Activated CD8-positive, alpha-beta memory T cell treated with anti-CD3 and anti-CD28 coated beads for 36 hours (primary cell): Measurements from ENCODE around the gene LTBP1. TPM values are rescaled to one million over a fixed set of nuclear protein-coding genes. Genes with fewer than 3 reads are reported as not detected.
"Not testable (repeated sequence)": the region's sequence is repeated elsewhere in the genome, so short reads cannot be mapped to it uniquely, and the experiment has no call there.

Experiments
- CTCF ChIA-PET: fragments of 350-600 bp; sonication (Branson Sonifier 250); formaldehyde crosslinking; loops from one replicate; lab custom pipeline; 2021; ENCODE audit warnings: antibody characterized with exemption; lab: Charles Lee
- POLR2A ChIA-PET: fragments of 350-600 bp; sonication (Branson Sonifier 250); formaldehyde crosslinking; loops from one replicate; lab custom pipeline; 2021; ENCODE audit warnings: antibody characterized with exemption; lab: Charles Lee
- total RNA-seq, 2 experiments: library from RNA; stranded (reverse); gene quantifications; one replicate each; pipeline ENCODE4 v1.2.3, GENCODE V29; 2021

LTBP1 gene
- total RNA-seq, 2 experiments from 2014 or later = 0.11 to 0.15 TPM

DNA sequence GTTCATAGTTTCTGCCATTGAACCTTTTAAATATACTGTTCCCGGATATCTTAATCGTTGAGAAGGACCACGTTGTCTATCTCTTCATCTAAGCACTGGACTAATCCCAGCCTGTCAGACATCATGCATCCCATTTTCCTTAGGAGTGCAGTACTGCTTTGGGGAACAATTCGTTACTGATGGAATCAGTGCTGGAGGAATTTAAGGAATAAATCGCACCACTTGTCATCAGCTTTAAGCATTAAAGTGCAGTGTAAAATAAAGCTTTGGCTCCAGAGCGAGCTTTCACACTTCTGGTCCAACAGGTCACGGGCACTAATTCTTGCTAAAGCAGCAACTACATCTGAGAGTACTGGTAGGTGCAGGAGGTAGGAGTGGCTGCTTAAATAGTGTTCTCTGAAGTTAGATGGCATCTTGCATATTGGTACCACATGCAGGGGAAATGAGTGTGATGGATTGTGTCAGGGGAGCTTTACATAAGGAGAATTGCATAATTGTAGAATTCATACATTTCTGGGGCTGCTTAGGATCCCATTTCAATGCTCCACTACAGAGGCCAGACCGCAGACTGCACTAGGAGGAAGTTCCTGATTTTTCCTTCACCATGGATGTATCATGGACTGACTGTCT, 424.0 kb downstream of the LTBP1 start:
- CTCF ChIA-PET = no interaction called here
- POLR2A ChIA-PET = no interaction called here

DNA sequence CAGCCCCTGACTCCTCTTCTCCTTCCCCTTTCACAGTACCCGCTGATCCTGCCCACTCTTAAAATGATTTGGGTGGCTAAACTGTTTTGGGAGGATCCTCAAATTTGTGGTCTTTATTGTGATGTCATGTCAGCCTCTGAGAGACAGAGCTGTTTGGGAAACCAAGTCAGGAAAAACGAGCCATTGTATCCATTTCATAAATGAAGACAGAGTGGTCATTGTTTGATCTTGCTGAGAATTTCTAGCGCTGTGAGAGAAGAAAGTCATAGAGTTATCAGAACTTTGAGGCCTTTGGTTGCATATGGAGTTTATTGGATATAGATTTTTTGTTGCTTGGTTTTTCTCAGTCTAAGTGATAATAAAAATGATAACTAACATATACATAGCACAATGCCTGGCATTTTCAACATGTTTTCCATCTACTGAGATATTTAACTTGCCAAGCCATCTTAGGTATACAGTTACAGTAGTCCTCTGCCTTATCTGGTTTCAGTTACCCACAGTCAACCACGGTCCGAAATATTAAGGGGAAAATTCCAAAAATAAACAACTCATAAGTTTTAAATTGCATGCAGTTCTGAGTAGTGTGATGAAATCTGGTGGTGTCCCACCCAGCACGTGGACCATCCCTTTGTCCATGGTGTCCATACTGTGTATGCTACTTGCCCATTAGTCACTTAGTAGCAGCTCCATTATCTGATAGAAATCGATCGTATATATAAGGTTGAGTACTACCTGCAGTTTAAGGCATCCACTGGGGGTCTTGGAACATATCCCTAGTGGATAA, 424.7 kb downstream of the LTBP1 start:
- ChIA-PET POLR2A (no interaction called here), CTCF (interaction anchor here (0.5 to 1.2 kb wide), 2 partner anchors 77 to 107 kb away, joined by 3 to 5 read pairs; no protein-coding TSS in a partner anchor)

DNA sequence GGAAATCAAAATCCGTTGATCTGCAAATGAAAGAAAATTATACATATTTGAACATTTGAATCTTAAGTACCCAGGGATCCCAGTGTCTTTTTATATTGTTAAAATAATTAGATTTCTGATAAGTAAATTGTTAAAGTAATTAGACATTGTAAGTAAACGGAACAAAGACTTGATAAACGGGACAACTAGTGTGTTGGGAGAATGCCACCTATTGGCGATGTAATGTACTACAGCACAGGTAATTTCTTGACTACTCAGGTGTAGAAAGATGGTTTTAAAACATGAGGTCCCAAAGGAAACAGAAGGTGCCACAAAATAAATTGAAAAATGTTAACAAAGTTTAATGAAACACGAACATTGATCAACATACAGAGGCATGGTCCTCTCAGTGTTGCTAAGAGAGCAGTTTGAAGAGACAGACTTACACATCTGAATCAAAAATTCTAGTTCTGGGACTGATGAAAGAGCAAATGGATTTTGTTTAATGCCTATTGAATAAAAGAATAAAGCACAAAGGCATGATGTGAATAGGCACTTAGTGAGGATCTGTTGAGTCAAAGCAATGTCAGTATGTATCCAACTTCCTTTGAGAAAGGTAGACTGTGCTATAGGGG, 426.3 kb downstream of the LTBP1 start:
- POLR2A ChIA-PET = no interaction called here
- CTCF ChIA-PET = interaction anchor here (1.0 kb wide), 1 partner anchor 601 kb away, joined by 4 read pairs; no protein-coding TSS in a partner anchor

DNA sequence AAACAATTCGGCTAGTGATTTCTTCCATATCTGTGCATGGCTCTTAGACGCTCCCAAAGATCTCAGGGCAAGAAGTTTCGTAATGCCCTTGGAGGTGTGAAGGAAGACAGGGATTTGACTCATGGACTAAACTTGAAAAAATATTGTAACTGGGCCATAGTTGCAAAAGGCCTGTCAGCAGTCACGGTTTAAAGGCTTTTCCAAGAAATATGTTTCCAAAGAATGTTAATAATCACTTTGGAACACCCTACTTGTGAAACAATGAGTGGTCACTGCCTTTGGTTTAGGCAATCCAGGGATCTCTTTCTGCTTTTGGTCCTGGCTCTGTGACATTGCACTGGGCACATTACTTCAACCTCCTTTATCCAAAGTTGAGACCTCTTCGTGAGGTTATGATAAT, 427.2 kb downstream of the LTBP1 start:
- ChIA-PET CTCF (no interaction called here), POLR2A (no interaction called here)

DNA sequence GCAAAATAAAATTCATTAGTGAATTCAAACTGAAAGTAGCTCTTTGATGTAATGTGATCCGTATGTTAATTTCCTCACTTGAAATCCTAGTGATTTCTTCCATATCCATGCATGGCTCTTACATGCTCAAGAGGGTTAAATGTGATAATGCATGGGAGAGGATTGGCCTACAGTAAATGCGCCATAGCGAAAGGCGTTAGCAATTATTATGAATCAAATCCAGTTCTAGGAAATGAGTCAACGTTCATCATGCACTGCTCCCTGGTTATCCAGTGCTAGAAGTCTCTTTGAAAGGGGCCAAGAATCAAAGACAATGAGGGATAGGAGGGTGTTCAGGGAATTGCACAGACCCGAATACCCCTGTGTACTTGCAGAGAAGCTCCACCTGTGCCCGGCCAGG, 428.3 kb downstream of the LTBP1 start:
- CTCF ChIA-PET = no interaction called here
- POLR2A ChIA-PET = no interaction called here

DNA sequence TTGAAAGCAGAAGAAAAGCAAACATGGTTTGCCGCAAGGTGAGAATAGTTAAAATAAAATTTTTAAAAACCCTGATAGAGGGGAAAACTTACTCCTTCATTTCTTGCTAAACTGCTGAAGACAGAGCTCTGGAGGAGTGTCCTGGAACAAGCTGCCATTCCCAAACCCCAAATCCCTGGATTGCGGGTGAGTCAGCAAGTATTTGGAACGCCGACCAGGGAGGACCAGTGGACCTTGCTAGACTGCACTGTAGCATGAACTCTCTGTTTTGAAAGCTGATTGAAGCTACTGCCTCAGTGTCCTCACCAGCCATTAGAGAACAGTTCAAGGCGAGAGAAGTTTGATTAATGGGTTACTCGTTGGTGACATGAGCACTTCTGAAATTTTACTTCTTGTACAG, 430.3 kb downstream of the LTBP1 start:
- ChIA-PET CTCF (no interaction called here), POLR2A (no interaction called here)

DNA sequence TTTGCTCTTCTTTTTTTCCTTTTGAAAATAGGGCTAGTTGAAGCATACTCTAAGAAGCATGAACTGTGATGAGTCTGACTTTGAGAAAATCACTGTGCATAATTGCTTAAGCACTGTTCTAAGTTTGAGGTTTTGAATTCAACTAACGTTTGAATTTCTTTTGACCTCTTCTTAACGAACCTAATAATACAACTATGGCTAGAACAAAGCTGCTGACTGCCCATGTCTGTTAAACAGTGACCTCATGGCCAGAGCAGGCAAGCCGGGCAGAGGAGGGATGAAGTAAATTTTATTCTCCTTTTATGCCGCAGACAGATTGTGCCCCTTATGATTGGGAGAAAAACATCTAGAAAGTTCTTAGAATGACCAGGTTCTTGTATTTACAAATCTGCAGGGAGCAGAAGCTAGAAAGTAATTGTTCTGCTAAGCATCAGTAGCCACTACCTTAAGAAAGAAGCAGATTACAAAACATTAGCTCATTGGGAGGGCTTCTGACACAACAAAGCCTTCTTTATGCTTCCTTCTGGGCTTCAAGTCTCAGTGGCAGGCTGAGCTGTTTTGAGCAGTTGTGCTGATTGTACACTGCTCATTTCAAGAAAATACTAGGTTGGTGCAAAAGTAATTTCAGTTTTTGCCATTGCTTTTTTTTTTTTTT, 431.9 kb downstream of the LTBP1 start:
- CTCF ChIA-PET = no interaction called here

DNA sequence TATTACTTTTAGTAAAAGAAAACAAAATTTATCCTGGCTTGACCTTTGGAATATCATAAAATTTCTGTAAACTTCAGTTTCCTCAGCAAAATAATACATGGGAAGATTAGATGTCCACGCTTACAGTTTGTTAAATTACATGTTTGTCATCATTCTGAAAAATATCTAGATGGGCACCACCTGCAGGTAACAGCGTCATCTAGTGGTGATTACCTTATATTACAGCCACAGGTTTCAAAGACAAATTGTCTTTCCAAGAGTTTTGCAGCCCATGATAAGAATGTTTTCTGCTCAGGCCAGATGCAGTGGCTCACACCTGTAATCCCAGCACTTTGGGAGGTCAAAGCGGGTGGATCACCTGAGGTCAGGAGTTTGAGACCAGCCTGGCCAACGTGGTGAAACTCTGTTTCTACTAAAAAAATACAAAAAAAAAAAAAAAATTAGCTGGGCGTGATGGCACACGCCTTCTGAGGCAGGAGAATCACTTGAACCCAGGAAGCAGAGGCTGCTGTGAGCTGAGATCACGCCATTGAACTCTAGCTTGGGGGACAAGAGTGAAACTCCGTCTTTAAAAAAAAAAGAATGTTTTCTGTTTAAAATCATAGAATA, 433.4 kb downstream of the LTBP1 start:
- CTCF ChIA-PET = interaction anchor here (0.6 to 0.9 kb wide), 3 partner anchors 10 to 219 kb away, joined by 3 read pairs; partner anchors contain the start of gene FAM98A
- POLR2A ChIA-PET = no interaction called here

More for the DNA sequence above, 431.9 kb downstream of the LTBP1 start:
- POLR2A ChIA-PET = interaction anchor here (0.7 kb wide), 1 partner anchor 468 kb away, joined by 3 read pairs; no protein-coding TSS in a partner anchor

DNA sequence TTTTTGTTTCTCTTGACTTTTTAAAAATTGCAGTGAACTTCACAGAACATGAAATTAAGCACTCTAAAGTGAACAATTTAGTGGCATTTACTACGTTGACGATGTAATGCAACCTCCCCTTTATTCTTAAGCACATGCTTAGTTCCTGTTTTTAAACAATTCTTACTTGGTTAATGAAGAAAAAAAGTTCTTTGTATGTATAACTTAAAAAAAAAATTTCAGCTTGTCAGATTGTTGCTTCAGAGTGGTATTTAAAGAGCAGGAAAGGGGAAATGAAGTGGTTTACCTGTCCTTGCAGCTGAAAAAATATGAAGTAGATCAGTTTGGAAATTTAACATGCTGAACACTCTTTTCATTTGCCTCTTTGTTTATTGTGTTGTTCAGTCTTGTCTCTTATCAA, 434.0 kb downstream of the LTBP1 start:
- POLR2A ChIA-PET = no interaction called here
- CTCF ChIA-PET = interaction anchor here (0.6 kb wide), 1 partner anchor 84 kb away, joined by 3 read pairs; no protein-coding TSS in a partner anchor

DNA sequence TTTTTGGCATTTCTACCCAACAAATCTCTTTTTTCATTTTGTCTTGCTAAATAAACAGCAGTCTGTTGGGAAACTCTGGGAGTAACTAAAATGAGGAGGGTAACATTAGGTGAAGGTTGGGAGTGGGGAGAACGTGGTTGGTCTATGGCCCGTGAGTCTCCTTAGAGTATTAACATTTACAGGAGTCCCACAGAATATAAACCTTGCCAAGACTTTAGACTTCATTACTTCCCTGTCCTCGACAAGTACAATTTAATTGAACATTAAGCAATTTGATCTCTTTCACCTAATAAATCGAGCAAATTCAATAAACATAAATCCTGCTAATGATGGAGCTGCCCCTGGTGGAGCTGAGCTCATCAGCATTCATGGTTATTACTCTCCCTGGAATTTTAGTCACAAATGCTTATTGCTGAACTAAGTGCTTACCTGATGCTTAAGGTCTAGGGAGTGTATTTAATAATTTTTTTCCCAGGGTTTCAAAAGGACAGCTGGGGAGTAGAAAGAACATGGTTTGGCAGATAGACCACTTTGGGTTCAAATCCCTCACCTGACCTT, 434.6 kb downstream of the LTBP1 start:
- ChIA-PET POLR2A (no interaction called here), CTCF (no interaction called here)

DNA sequence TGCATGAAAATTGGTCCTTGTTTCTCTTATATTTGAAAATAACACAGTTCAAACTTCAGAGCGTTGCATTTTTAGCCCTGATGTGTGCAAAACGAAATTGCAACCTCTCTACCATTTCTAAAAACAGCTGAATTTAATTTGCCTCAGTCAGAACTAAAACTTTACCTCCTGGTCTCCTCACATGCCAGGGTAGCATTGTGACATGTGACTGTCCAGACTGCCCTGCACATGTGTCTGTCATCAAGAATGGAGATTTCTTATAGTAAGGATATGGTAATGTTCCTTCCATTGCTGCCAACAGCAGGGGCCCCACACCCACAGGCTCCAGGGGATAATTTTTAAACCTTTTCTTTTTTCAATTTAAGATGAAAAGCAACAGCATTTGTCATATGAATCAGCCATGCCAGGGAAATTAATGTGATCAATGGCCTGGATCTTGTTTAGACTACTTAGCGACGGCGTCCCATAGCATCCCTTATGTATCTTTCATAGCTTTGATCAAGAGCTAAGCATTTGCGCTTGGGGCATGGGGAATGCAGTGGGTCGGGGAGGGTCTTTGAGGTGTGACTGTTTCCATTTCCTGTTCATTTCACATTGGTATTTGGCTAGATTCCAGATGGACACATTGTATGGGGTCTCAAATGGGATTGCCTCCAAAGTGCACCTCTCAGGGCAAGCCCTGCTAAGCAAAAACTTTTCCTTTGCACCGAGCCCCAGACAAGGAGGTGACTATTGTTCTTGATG, 437.3 kb downstream of the LTBP1 start:
- CTCF ChIA-PET = no interaction called here
- POLR2A ChIA-PET = no interaction called here

DNA sequence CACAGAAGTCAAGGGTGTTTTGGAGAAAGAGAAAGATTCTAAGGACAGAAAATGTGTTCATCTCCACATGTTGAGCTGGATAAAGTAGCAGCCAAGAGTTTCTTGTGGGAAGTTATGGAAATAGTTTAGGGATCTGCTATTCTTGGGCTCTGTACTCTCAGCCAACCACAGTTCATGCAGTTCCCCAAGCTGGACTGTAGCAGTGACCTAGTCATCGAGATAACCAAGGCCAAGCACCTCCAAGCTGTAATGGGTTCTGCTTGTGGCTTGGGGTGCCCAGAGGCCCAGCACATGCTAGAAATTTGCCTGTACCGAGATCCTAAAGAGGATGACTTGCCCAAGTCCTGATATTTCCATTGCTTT, 437.8 kb downstream of the LTBP1 start:
- POLR2A ChIA-PET = no interaction called here
- CTCF ChIA-PET = no interaction called here

DNA sequence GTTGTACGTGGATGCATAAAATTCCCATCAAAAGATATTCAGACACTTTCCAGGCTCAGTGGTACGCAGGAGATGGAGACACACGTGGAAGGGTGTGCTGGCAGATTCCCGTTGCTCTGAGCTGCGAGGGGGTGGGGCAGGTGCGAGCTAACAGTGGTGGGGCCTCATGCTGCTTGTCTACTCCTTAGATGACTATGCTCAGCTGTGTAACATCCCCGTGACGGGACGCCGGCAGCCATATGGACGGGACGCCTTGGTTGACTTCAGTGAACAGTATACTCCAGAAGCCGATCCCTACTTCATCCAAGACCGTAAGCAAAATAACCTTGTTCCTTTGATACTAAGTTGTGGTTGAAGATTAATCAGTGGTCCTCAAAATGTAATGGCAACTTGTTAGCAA, 442.2 kb downstream of the LTBP1 start:
- POLR2A ChIA-PET = no interaction called here

DNA sequence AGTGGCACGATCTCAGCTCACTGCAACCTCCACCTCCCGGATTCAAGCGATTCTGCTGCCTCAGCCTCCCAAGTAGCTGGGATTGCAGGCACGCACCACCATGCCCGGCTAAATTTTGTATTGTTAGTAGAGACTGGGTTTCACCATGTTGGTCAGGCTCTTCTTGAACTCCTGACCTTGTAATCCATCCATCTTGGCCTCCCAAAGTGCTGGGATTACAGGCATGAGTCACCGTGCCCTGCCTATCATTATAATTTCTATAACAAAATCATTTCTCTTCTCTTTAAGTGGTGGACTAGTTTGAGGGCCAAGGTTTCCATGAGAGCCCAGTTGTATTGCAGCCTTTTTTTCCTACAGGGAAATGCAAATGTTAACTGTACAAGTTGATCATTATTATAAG, 442.9 kb downstream of the LTBP1 start:
- CTCF ChIA-PET = interaction anchor here (0.9 kb wide), 1 partner anchor 10 kb away, joined by 3 read pairs; no protein-coding TSS in a partner anchor

More for the DNA sequence above, 442.2 kb downstream of the LTBP1 start:
- CTCF ChIA-PET = no interaction called here

DNA sequence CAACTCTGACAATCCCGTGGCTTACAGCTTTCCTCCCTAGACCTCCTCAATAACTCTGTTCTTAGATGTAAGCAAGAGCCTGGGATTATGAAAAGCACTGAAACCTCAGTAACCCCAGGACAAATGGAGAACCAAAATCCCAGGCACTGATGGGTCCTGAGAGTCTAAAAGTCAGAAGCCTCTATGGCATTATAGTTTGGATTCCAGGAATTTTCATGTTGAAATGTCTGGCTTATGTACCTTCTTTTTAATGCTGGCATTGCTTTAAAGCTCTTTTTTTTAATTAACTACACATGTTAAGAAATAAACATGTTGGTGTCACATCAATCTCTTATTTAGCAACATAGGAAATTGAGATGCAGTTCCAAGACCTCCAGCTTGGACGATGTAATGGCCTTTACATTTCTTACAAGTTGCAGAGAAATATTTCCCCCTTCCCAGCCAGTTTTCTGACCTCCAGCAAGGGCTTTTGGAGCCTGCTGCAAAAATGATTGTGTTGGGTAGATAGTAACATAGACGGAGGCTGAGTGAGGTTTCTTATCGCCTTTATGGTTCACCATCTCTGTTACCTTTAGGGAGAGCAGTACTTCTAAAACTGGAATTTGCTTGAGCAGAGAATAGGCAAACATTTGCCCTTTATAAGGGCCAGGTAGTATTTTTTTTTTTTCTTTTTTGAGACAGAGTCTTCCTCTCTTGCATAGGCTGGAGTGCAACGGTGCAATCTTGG, 444.9 kb downstream of the LTBP1 start:
- ChIA-PET POLR2A (no interaction called here), CTCF (no interaction called here)

More for the DNA sequence above, 442.9 kb downstream of the LTBP1 start:
- POLR2A ChIA-PET = not testable (repeated sequence)

DNA sequence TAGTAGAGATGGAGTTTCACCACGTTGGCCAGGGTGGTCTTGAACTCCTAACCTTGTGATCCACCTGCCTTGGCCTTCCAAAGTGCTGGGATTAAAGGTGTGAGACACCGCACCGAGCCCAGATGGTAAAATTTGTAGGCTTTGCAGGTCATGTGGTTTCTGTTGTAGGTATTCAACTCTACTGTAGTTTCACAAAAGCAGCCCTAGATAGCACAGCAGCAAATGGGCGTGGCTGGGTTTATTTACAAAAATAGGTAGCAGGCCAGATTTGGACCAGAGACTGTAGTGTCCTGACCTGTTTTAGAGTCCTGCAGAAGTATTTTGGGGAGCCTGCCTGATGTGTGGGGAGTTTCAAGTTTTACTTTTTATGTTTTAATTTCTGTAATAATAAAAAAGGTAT, 445.6 kb downstream of the LTBP1 start:
- CTCF ChIA-PET = no interaction called here
- POLR2A ChIA-PET = no interaction called here

DNA sequence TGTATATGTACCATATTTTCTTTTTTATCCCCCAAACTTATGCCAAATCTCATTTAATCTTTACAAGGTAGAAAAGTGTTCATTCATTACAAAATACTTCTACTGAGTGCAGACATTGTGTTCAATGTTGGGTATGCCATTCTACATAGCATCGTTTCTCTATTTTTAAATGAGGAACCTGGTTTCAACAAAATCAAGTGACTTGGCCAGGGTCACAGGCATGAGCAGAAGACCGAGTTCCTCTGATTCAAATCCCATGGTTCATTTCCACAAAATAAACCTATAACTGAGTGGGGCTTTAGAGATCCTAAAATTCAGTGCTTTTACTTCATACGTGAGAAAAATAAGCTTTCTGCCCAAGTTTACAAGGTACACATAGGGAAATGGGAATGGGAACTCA, 448.3 kb downstream of the LTBP1 start:
- ChIA-PET POLR2A (no interaction called here), CTCF (interaction anchor here (1.2 kb wide), 1 partner anchor 188 kb away, joined by 4 read pairs; no protein-coding TSS in a partner anchor)
